HG03280 (cell line): ENCODE results near the gene CARD11.

ENCODE experiments used
- ATAC-seq: cut with Tn5 transposase; IDR thresholded peaks from one replicate; pipeline ENCODE4 v1.9.1; 2021; ENCODE audit warnings: mild to moderate bottlenecking, moderate library complexity; ENCODE audit not compliant: unreplicated experiment

The CARD11 gene

DNA sequence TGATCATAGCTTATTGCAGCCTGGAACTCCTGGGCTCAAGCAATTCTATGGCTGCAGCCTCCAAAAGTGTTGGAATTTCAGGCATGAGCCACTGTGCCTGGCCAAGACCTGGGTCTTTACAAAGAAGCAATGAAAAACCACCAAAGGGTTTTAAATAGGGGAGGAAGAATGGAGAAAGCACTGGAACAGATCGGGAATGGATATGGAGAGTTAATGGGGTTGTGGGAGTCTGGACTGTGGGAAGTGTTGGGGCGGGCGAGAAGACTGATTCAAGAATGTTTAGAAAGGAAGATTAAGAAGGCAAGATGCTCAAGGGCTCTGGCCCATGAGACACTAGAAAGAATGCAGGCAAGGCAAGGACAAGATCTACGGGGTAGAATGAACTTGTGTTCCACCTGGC is 98.5 kb downstream of the CARD11 start:
- no peak for ATAC-seq

DNA sequence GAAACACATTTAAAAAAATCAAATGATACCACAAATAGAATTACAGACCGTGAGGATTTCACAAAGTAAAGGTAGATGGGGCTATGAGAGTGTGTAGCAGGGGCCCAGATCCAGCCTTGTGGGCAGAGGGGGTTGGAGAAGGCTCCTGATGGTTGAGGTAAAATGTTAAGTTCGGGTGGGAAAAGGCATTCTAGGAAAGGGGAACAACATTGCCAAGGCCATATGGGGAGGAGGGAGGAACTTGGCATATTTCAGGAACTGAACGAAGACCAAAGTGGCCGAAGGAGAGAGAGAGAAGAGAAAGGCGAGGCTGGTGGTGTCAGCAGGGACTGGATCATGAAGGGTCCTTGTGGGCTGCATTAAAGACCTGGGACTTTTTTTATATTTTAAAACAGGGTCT is 98.9 kb downstream of the CARD11 start:
- ATAC-seq, result no peak

DNA sequence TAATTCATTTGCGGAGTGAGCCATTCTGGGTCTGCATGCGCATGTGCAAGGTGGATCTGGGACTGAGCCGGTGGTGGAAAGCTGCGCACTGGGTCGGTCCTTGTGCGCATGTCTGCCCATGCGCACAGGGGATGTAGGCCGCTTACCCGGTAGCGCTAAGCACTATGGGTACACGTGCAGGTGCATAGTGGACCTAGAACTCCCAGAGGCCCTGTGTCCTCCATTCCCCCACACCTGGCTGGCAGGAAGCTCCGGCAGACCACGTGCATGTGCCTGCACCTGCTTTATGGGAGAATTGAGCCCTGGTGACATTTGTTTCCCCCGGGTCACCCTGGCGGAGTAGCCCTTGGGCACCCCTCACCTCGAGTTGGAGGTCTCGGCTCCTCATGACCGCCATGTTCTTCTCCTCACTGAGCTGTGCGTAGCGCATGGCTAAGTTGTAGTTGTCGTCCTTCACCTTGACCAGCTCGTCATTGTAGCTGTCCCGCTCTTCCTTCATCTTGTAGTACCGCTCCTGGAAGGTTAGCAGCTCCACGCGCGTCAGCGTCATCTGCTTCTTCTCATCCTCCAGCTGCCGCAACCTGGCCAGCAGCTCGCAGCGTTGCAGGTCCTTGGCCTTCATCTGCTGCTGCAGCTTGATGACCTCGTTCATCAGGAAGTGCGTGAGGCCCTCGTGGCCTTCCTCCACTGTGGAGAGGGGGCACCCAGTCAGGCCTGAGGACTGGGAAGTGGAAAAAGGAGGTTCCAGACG is 99.6 kb downstream of the CARD11 start:
- no peak for ATAC-seq

DNA sequence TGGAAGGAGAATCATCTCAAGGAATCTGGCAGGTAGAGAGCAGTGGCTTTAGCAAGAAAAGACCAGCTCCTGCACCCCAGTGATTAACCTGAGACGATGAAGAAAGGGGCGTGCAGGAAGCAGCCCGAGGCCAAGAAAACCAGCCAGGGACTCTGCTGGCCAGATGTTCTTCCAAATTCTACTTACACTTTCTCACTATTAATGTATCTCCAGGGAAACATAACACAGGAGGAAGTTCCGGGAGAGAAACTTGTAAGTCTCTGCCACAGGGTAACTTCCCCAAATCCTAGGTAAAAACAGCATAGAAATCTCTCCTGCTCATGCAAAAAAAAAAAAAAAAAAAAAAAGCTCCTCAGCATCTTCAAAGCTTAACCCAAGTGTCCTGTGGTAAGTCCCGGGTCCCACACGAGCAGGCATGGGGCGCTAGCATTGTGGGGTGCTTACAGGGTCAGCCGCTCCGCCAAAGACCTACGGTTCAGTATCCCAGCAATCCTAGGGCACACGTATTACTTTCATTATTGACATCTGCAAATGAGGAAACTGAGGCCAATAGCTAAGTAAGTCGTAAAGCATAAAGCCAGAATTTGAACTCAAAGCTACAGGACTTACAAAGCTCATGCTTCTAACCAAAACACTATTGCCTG is 102.3 kb downstream of the CARD11 start:
- no peak for ATAC-seq

DNA sequence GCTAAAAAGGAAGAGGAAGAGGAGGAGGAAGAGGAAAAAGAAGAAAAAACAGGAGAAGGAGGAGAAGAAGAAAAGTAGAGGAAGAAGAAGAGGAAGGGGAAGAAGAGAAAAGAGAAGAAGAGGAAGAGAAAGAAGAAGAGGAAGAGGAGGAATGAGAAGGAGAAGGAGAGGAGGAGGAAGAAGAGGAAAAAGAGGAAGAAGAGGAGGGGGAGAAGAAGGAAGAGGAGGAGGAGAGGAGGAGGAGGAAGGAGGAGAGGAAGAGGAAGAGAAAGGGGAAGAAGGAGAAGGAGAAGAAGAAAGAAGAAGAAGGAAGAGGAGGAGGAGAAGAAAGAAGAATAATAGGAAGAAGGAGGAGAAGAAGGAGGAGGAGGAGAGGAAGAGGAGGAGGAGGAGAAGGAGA is 103.2 kb downstream of the CARD11 start:
- ATAC-seq, result no peak

GRCh38 chr7:2939193-2939885 is 104.3 kb downstream of the CARD11 start:
- ATAC-seq, result no peak

- no peak for ATAC-seq
Observed at GRCh38 chr7:2938514-2939192, 105.0 kb downstream of the CARD11 start.

- ATAC-seq, result no peak
Observed at GRCh38 chr7:2937701-2938513, 105.8 kb downstream of the CARD11 start.

- no peak for ATAC-seq
Observed at GRCh38 chr7:2936891-2937580, 106.6 kb downstream of the CARD11 start.

- no peak for ATAC-seq
Observed at GRCh38 chr7:2936301-2936700, 107.4 kb downstream of the CARD11 start.

GRCh38 chr7:2934984-2935740 is 108.5 kb downstream of the CARD11 start:
- no peak for ATAC-seq

- no peak for ATAC-seq
Observed at GRCh38 chr7:2934211-2934731, 109.4 kb downstream of the CARD11 start.

DNA sequence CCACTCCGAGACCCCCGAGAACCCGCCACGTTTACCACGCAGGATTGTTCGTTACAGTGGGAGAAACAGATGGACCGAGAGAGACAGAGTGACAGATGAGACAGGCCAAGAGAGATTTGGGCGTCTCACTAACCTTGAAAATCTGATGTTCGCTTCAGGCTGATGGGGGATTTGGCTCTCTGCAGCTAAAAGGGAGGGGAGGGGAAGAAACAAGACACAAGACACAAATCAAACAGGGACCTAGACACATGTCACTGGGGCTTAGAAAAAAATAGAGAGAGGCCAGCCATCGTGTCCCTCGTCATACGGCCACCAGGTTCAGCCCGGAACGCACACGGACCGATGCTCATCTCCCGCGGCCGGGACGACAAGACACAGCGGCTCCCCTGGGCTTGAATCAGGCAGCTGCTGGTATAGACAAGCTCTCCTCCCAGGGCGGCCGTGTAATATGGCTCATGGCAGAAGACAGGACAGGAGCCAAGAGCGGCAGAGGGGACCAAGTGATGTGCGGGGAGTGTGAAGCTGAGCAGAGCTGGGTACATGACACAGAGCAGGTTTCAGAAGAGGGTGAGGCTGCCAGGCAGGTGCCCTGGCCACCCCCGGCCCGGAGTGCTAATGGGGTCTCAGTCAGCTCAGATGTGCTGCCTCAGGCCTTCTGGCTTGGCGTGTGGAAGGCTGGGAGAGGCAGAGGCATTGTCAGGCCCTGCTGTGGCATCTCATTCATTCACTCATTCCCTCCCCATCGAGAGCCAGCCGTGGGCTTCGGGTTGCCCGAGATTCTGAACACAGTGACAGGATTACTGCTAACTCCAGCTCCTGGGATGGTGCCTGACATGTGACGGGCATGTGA is 111.0 kb downstream of the CARD11 start:
- ATAC-seq, result no peak

- no peak for ATAC-seq
Observed at GRCh38 chr7:2931034-2931415, 112.6 kb downstream of the CARD11 start.

GRCh38 chr7:2930310-2931033 is 113.2 kb downstream of the CARD11 start:
- ATAC-seq, result no peak

DNA sequence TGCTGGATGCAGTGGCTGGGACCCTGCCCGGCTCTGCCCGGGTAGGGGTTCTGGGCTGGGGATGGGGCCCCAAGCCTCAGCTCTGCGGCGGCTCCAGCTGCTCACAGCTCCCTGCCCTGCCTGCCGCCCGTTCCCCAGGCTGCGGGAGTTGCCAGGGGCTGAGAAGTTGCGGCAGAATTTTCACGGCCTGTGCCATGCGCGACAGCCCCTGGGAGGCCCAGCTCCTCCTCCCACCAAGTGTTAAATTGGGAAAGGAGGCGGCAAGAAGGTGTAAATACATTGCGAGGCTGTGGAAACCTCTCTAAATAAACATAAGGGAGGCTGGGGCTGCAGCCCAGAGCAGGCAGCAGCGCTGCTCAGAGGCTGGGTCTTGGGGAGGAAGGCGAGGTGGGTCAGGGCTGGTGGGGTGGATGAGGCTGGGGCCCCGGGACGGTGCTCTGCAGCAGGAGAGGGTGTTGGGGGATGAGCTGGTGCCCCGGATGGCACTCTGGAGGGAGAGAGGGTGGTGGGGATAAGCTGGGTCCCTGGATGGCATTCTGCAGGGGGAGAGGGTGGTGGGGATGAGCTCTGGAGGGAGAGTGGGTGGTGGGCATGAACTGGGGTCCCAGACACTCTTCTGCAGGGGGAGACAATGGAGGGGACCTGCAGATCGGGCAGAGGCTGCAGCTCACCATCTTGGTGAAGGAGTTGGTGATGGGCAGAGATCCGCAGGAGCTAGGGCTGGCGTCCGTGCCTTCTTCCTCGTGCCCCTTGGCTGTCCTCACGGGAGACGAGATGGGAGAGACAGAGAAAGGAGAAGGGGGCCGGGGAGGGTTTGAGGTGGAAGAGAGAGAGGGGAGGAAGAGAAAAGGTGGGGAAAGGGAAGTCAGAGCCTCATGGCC is 114.1 kb downstream of the CARD11 start:
- no peak for ATAC-seq
